Measurements from ENCODE around the gene MBP.

MBP gene

GRCh38 chr18:77132369-77133050 is at the start of gene MBP:
Gene MBP (minus strand): TSS chr18:77132783. CDS start chr18:77105261, 27,522 bp downstream.
- peak; percentile 74 for DNase-seq (ENCODE audit: low spot score)

GRCh38 chr18:77181950-77182707 is 49.5 kb upstream of the MBP start:
- no peak for DNase-seq (ENCODE audit: low spot score)

- DNase-seq (ENCODE audit: low spot score): no peak
Observed at GRCh38 chr18:77178559-77178958, 46.0 kb upstream of the MBP start.

- no peak for DNase-seq (ENCODE audit: low spot score)
Observed at GRCh38 chr18:77177009-77177408, 44.4 kb upstream of the MBP start.

GRCh38 chr18:77173275-77174030 is 40.9 kb upstream of the MBP start:
- no peak for DNase-seq (ENCODE audit: low spot score)

GRCh38 chr18:77170890-77171410 is 38.4 kb upstream of the MBP start:
- DNase-seq (ENCODE audit: low spot score): no peak

GRCh38 chr18:77168811-77169311 is 36.3 kb upstream of the MBP start:
- DNase-seq (ENCODE audit: low spot score): no peak

- DNase-seq (ENCODE audit: low spot score): no peak
Observed at GRCh38 chr18:77167251-77167650, 34.7 kb upstream of the MBP start.

GRCh38 chr18:77166523-77166922 is 33.9 kb upstream of the MBP start:
- DNase-seq (ENCODE audit: low spot score): no peak

- no peak for DNase-seq (ENCODE audit: low spot score)
Observed at GRCh38 chr18:77165503-77166188, 33.1 kb upstream of the MBP start.

- no peak for DNase-seq (ENCODE audit: low spot score)
Observed at GRCh38 chr18:77164763-77165485, 32.3 kb upstream of the MBP start.

GRCh38 chr18:77164026-77164425 is 31.4 kb upstream of the MBP start:
- no peak for DNase-seq (ENCODE audit: low spot score)

- no peak for DNase-seq (ENCODE audit: low spot score)
Observed at GRCh38 chr18:77162580-77162979, 30.0 kb upstream of the MBP start.

GRCh38 chr18:77161961-77162360 is 29.4 kb upstream of the MBP start:
- DNase-seq (ENCODE audit: low spot score): no peak

GRCh38 chr18:77161383-77161782 is 28.8 kb upstream of the MBP start:
- DNase-seq (ENCODE audit: low spot score): no peak

GRCh38 chr18:77160515-77160914 is 27.9 kb upstream of the MBP start:
- no peak for DNase-seq (ENCODE audit: low spot score)

GRCh38 chr18:77157312-77157711 is 24.7 kb upstream of the MBP start:
- DNase-seq (ENCODE audit: low spot score): no peak

- no peak for DNase-seq (ENCODE audit: low spot score)
Observed at GRCh38 chr18:77155031-77155430, 22.4 kb upstream of the MBP start.

GRCh38 chr18:77153404-77153803 is 20.8 kb upstream of the MBP start:
- no peak for DNase-seq (ENCODE audit: low spot score)

- DNase-seq (ENCODE audit: low spot score): no peak
Observed at GRCh38 chr18:77151772-77152520, 19.4 kb upstream of the MBP start.
